MCF 10A (cell line): ENCODE data around the gene CCDC177. TPM values are rescaled to one million over a fixed set of nuclear protein-coding genes. Genes with fewer than 3 reads are reported as not detected.
A peak's percentile ranks its signal among the peaks of the same experiment; 100 is the strongest.

Source experiments
- BruUV-seq: library from RNA; stranded (reverse); fragments of 400-500 nt; replicated peaks from 2 replicates; lab custom pipeline; 2021; lab: Mats Ljungman, UMichigan
- CTCF ChIA-PET: fragments of 300-600 bp; sonication (Branson Sonifier 250); formaldehyde crosslinking; extraction: SDS; loops from one replicate; lab custom pipeline; 2021; ENCODE audit warnings: antibody characterized with exemption, inconsistent platforms; lab: Yijun Ruan, JAX
- POLR2A ChIA-PET: fragments of 300-600, 350-650 bp; sonication (Branson Sonifier 250); formaldehyde crosslinking; extraction: SDS; loops from one replicate; lab custom pipeline; 2020; ENCODE audit warnings: antibody characterized with exemption, inconsistent platforms; lab: Yijun Ruan, JAX
- DNase-seq: peaks from one replicate; pipeline ENCODE4 v3.0.0-alpha.2; 2018; ENCODE audit not compliant: unreplicated experiment
- H3K27ac Mint-ChIP-seq: one replicate; pipeline ENCODE4 v1.8.0; 2022; ENCODE audit warnings: mild to moderate bottlenecking, low read depth, mixed read lengths; ENCODE audit not compliant: unreplicated experiment
- H3K27me3 Mint-ChIP-seq: one replicate; pipeline ENCODE4 v1.8.0; 2022; ENCODE audit warnings: mixed read lengths; ENCODE audit not compliant: insufficient read depth, unreplicated experiment
- H3K36me3 Mint-ChIP-seq: one replicate; pipeline ENCODE4 v1.8.0; 2022; ENCODE audit warnings: mild to moderate bottlenecking, moderate library complexity, mixed read lengths; ENCODE audit not compliant: insufficient read depth, unreplicated experiment
- H3K4me1 Mint-ChIP-seq: one replicate; pipeline ENCODE4 v1.8.0; 2022; ENCODE audit warnings: mixed read lengths; ENCODE audit not compliant: insufficient read depth, unreplicated experiment
- H3K4me3 Mint-ChIP-seq: one replicate; pipeline ENCODE4 v1.8.0; 2022; ENCODE audit warnings: mild to moderate bottlenecking, moderate library complexity, mixed read lengths; ENCODE audit not compliant: unreplicated experiment
- H3K9me3 Mint-ChIP-seq: one replicate; pipeline ENCODE4 v1.8.0; 2022; ENCODE audit warnings: mixed read lengths; ENCODE audit not compliant: unreplicated experiment
- CTCF ChIP-seq: fragments of 200-600 bp; IDR thresholded peaks from one replicate; pipeline ENCODE4 v1.8.0; 2022; ENCODE audit warnings: antibody characterized with exemption, mild to moderate bottlenecking; ENCODE audit not compliant: unreplicated experiment
- intact Hi-C: fragments of 100-400 bp; cut with micrococcal nuclease; formaldehyde crosslinking; loops from 2 replicates; pipeline ENCODE4 v1.14.1; 2022
- total RNA-seq: library from RNA; stranded (reverse); gene quantifications from 2 replicates; pipeline ENCODE4 v1.2.3, GENCODE V29; 2022

The CCDC177 gene
- total RNA-seq, 1 experiment from 2014 or later, result not detected

GRCh38 chr14:69548566-69548965, 26.1 kb downstream of the CCDC177 start:
- no peaks in the 10 kb centered on the region for H3K27me3 Mint-ChIP-seq
- no peak overlapping the region for H3K27ac Mint-ChIP-seq
- intact Hi-C loops, result no loop called here
- BruUV-seq, result no TSS peak
- H3K4me1 Mint-ChIP-seq, result peaks cover 13% of the 10 kb centered on the region
- no peak for TF ChIP-seq CTCF
- POLR2A ChIA-PET, result no interaction called here
- peaks cover 8% of the 10 kb centered on the region for H3K9me3 Mint-ChIP-seq
- CTCF ChIA-PET, result interaction anchor here (1.3 to 1.5 kb wide), 3 partner anchors 13 to 27 kb away, joined by 4 to 6 read pairs (median 4); no protein-coding TSS in a partner anchor
- H3K36me3 Mint-ChIP-seq, result no peaks in the 10 kb centered on the region
- DNase-seq, result no peak
- H3K4me3 Mint-ChIP-seq, result no peak overlapping the region

GRCh38 chr14:69547701-69548348, 26.8 kb downstream of the CCDC177 start:
- Mint-ChIP-seq H3K27ac (no peak overlapping the region), H3K9me3 (peaks cover 8% of the 10 kb centered on the region), H3K4me1 (peaks cover 11% of the 10 kb centered on the region), H3K36me3 (no peaks in the 10 kb centered on the region), H3K4me3 (no peak overlapping the region), H3K27me3 (no peaks in the 10 kb centered on the region)
- BruUV-seq, result no TSS peak
- intact Hi-C loops, result no loop called here
- POLR2A ChIA-PET, result no interaction called here
- peak; percentile 27 for TF ChIP-seq CTCF
- CTCF ChIA-PET, result interaction anchor here (1.3 to 1.5 kb wide), 3 partner anchors 12 to 27 kb away, joined by 4 to 6 read pairs (median 4); no protein-coding TSS in a partner anchor
- DNase-seq, result no peak

- Mint-ChIP-seq H3K27me3 (no peaks in the 10 kb centered on the region), H3K4me3 (no peak overlapping the region), H3K9me3 (peaks cover 8% of the 10 kb centered on the region), H3K36me3 (peaks cover 6% of the 10 kb centered on the region), H3K27ac (no peak overlapping the region), H3K4me1 (peaks cover 11% of the 10 kb centered on the region)
- ChIA-PET CTCF (interaction anchor here (0.9 to 5.4 kb wide), 5 partner anchors 31 to 1363 kb away, joined by 4 to 49 read pairs (median 5); partner anchors contain the start of genes CCDC177 and PCNX1), POLR2A (interaction anchor here (0.6 to 2.3 kb wide), 7 partner anchors 10 to 690 kb away, joined by 3 to 8 read pairs (median 3); partner anchors contain the start of gene EXD2)
- intact Hi-C loops, result no loop called here
- no TSS peak for BruUV-seq
- TF ChIP-seq CTCF, result no peak
- peak; percentile 98 for DNase-seq
Observed at GRCh38 chr14:69543341-69544115, 31.1 kb downstream of the CCDC177 start.

GRCh38 chr14:69542311-69542710, 32.4 kb downstream of the CCDC177 start:
- Mint-ChIP-seq H3K4me3 (no peak overlapping the region), H3K27ac (no peak overlapping the region), H3K36me3 (peaks cover 6% of the 10 kb centered on the region), H3K27me3 (no peaks in the 10 kb centered on the region), H3K4me1 (peaks cover 11% of the 10 kb centered on the region), H3K9me3 (peaks cover 8% of the 10 kb centered on the region)
- intact Hi-C loops, result no loop called here
- ChIA-PET POLR2A (interaction anchor here (0.9 kb wide), 1 partner anchor 11 kb away, joined by 3 read pairs; no protein-coding TSS in a partner anchor), CTCF (interaction anchor here (1.5 to 5.4 kb wide), 3 partner anchors 32 to 174 kb away, joined by 4 to 49 read pairs (median 13); partner anchors contain the start of gene CCDC177)
- no peak for TF ChIP-seq CTCF
- no peak for DNase-seq
- BruUV-seq, result no TSS peak
